Activated CD4-positive, alpha-beta memory T cell treated with anti-CD3 and anti-CD28 coated beads, Interleukin-2, amount 10 ng/mL, durations not matched to agents 7 days and 5 days (primary cell): ENCODE data around the gene CBX2. TPM values are rescaled to one million over a fixed set of nuclear protein-coding genes. Genes with fewer than 3 reads are reported as not detected.

Source experiments
- CTCF ChIA-PET: fragments of 350-600 bp; sonication (Branson Sonifier 250); formaldehyde crosslinking; loops from one replicate; lab custom pipeline; 2021; ENCODE audit warnings: antibody characterized with exemption, inconsistent platforms; lab: Charles Lee
- POLR2A ChIA-PET: fragments of 350-600 bp; sonication (Branson Sonifier 250); formaldehyde crosslinking; loops from one replicate; lab custom pipeline; 2021; ENCODE audit warnings: antibody characterized with exemption; lab: Charles Lee
- DNase-seq: peaks from one replicate; pipeline ENCODE4 v3.0.0-alpha.2; 2020
- H3K27ac Mint-ChIP-seq: one replicate; pipeline ENCODE4 v1.8.0; 2021; ENCODE audit warnings: mild to moderate bottlenecking, mixed read lengths
- H3K27me3 Mint-ChIP-seq: one replicate; pipeline ENCODE4 v1.8.0; 2021; ENCODE audit warnings: mixed read lengths
- H3K36me3 Mint-ChIP-seq: one replicate; pipeline ENCODE4 v1.8.0; 2021; ENCODE audit warnings: low read depth, mixed read lengths
- H3K4me1 Mint-ChIP-seq: one replicate; pipeline ENCODE4 v1.8.0; 2021; ENCODE audit warnings: mixed read lengths
- H3K4me3 Mint-ChIP-seq: one replicate; pipeline ENCODE4 v1.8.0; 2021; ENCODE audit warnings: mild to moderate bottlenecking, mixed read lengths
- H3K9me3 Mint-ChIP-seq: one replicate; pipeline ENCODE4 v1.8.0; 2021; ENCODE audit warnings: mixed read lengths
- total RNA-seq, 2 experiments: library from RNA; stranded (reverse); gene quantifications; one replicate each; pipeline ENCODE4 v1.2.3, GENCODE V29; 2021

CBX2 gene
- total RNA-seq, 2 experiments from 2014 or later, result 1.7 to 2.0 TPM

GRCh38 chr17:79788989-79789942 is 11.3 kb downstream of the CBX2 start:
- CTCF ChIA-PET, result interaction anchor here (0.8 to 1.3 kb wide), 5 partner anchors 28 to 181 kb away, joined by 3 to 4 read pairs (median 3); partner anchors contain the start of gene CBX4
- Mint-ChIP-seq H3K27ac (no peak overlapping the region), H3K9me3 (no peaks in the 10 kb centered on the region), H3K4me3 (no peak overlapping the region), H3K36me3 (no peaks in the 10 kb centered on the region), H3K4me1 (peaks cover 2% of the 10 kb centered on the region), H3K27me3 (peaks cover 56% of the 10 kb centered on the region)
- no peak for DNase-seq
- POLR2A ChIA-PET, result interaction anchor here (1.2 kb wide), 2 partner anchors 47 to 50 kb away, joined by 3 to 4 read pairs; partner anchors contain the start of gene CBX4

DNA sequence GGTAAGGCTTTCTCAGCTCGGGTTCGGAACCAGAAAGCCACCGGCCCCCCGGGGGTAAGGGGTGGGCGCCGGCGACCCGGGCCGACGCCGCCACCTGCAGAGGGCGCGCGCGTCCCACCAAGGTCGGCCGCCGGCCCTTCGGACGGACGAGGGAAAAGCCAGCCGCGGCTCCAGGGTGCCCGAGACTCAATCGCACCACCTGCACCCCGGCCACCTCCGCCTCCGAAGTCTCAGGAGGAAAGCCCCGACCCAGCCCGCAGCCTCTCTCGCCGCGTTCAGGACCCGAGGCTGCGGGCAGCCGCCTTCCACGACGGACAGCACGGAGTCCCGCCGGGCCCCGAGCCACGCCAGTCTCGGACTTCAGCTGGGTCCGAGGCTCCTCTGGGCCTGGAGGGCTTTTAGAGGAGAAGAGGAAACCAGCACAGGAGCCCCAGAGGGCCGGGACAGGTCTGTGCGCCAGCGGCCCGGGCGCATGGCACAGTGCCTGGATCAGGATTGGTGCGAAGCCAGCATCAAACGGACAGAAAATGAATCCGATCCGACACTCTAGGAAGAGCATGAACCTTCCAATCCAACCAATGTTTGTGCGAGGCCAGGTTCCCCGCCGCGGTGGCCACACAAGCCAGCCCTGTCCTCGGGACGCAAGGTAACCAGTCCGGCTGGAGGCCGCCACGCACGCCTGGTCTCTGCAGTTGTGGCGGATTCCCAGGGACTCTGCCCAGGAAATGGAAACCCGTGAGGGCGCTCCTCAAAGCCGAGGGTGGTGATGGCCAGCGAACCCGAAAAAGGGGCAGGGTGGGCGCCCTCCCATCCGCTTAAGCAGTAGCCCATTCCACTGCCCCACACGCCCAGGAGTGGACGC is 12.2 kb downstream of the CBX2 start:
- H3K36me3 Mint-ChIP-seq, result no peaks in the 10 kb centered on the region
- H3K27ac Mint-ChIP-seq, result no peak overlapping the region
- peaks cover 2% of the 10 kb centered on the region for H3K4me1 Mint-ChIP-seq
- POLR2A ChIA-PET, result interaction anchor here (1.2 kb wide), 1 partner anchor 49 kb away, joined by 4 read pairs; the partner anchor contains the start of gene CBX4
- CTCF ChIA-PET, result interaction anchor here (0.8 to 1.3 kb wide), 5 partner anchors 27 to 180 kb away, joined by 3 to 4 read pairs (median 3); partner anchors contain the start of gene CBX4
- H3K4me3 Mint-ChIP-seq, result no peak overlapping the region
- H3K27me3 Mint-ChIP-seq, result peaks cover 56% of the 10 kb centered on the region
- H3K9me3 Mint-ChIP-seq, result no peaks in the 10 kb centered on the region
- DNase-seq, result no peak

DNA sequence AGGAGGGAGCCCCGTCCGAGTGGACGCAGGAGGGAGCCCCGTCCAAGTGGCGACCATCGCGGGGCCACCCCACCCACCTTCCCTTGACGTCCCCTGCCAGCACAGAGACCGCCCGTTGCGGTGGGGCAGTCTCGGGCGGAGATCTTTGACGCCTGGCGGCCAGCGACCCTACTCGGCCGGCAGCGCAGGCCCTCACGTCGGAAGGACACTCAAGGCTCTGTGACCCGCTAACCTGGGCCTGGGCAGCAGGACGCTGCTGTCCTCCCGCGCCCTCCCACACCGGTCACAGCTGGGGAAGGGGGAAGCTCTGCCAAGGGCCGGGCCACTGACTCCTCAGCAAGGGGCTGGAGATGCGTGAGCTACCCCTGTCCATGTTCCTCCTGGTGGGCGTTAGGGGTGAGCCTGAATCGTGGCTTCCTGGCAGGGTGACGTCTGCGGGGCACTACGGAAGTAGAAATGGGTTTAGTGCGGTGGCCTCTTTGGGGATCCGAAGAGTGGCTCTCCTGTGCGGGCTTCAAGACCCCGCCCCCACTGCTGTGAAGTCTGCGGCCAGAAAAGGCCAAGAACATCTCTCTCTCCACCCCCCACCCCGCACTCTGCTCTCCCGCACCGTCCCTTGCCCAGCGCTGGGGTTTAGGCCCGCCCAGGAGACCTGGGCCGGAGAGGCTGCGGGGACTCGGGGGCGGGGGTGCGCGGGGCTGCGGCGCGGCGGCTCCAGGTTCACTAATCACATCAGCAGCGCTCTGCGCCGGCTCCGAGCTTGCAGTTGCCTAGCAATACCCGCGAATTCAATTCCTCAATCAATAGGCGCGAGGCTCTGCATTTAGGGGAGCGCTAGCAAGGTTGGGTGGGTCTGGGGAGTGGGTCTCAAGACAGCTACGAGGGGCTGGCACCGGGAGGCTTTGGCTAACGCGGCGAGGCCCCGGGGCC is 13.1 kb downstream of the CBX2 start:
- Mint-ChIP-seq H3K4me3 (no peak overlapping the region), H3K9me3 (no peaks in the 10 kb centered on the region), H3K4me1 (peaks cover 7% of the 10 kb centered on the region), H3K27me3 (peaks cover 56% of the 10 kb centered on the region), H3K27ac (no peak overlapping the region), H3K36me3 (no peaks in the 10 kb centered on the region)
- ChIA-PET POLR2A (no interaction called here), CTCF (no interaction called here)
- DNase-seq, result no peak

- POLR2A ChIA-PET, result interaction anchor here (0.8 kb wide), 1 partner anchor 22 kb away, joined by 3 read pairs; no protein-coding TSS in a partner anchor
- no peak overlapping the region for H3K4me3 Mint-ChIP-seq
- H3K27me3 Mint-ChIP-seq, result peaks cover 51% of the 10 kb centered on the region
- H3K9me3 Mint-ChIP-seq, result no peaks in the 10 kb centered on the region
- no peak overlapping the region for H3K27ac Mint-ChIP-seq
- CTCF ChIA-PET, result no interaction called here
- H3K36me3 Mint-ChIP-seq, result peaks cover 2% of the 10 kb centered on the region
- DNase-seq, result no peak
- peaks cover 11% of the 10 kb centered on the region for H3K4me1 Mint-ChIP-seq
Measured at GRCh38 chr17:79791735-79792161, 13.8 kb downstream of the CBX2 start.

GRCh38 chr17:79792341-79792871 is 14.5 kb downstream of the CBX2 start:
- Mint-ChIP-seq H3K27me3 (peaks cover 48% of the 10 kb centered on the region), H3K9me3 (no peaks in the 10 kb centered on the region), H3K4me3 (no peak overlapping the region), H3K4me1 (peaks cover 16% of the 10 kb centered on the region), H3K36me3 (peaks cover 2% of the 10 kb centered on the region), H3K27ac (no peak overlapping the region)
- POLR2A ChIA-PET, result interaction anchor here (0.8 kb wide), 1 partner anchor 21 kb away, joined by 3 read pairs; no protein-coding TSS in a partner anchor
- CTCF ChIA-PET, result no interaction called here
- DNase-seq, result no peak

- H3K27ac Mint-ChIP-seq, result no peak overlapping the region
- H3K36me3 Mint-ChIP-seq, result peaks cover 2% of the 10 kb centered on the region
- ChIA-PET CTCF (interaction anchor here (0.7 to 1.6 kb wide), 2 partner anchors 37 to 201 kb away, joined by 4 read pairs; no protein-coding TSS in a partner anchor), POLR2A (no interaction called here)
- peaks cover 16% of the 10 kb centered on the region for H3K4me1 Mint-ChIP-seq
- no peak for DNase-seq
- peaks cover 39% of the 10 kb centered on the region for H3K27me3 Mint-ChIP-seq
- H3K4me3 Mint-ChIP-seq, result no peak overlapping the region
- H3K9me3 Mint-ChIP-seq, result no peaks in the 10 kb centered on the region
Measured at GRCh38 chr17:79792984-79793923, 15.3 kb downstream of the CBX2 start.

GRCh38 chr17:79793924-79794304 is 16.0 kb downstream of the CBX2 start:
- POLR2A ChIA-PET, result no interaction called here
- Mint-ChIP-seq H3K27ac (no peak overlapping the region), H3K36me3 (peaks cover 2% of the 10 kb centered on the region)

GRCh38 chr17:79794659-79795511 is 16.9 kb downstream of the CBX2 start:
- H3K4me3 Mint-ChIP-seq, result no peak overlapping the region
- no peaks in the 10 kb centered on the region for H3K9me3 Mint-ChIP-seq
- no peak overlapping the region for H3K27ac Mint-ChIP-seq
- H3K27me3 Mint-ChIP-seq, result peaks cover 41% of the 10 kb centered on the region
- peaks cover 28% of the 10 kb centered on the region for H3K4me1 Mint-ChIP-seq
- CTCF ChIA-PET, result interaction anchor here (1.6 to 3.4 kb wide), 2 partner anchors 45 to 199 kb away, joined by 4 to 23 read pairs; partner anchors contain the start of gene CBX4
- POLR2A ChIA-PET, result interaction anchor here (1.4 kb wide), 1 partner anchor 44 kb away, joined by 3 read pairs; the partner anchor contains the start of gene CBX4
- H3K36me3 Mint-ChIP-seq, result peaks cover 2% of the 10 kb centered on the region
- no peak for DNase-seq

More at GRCh38 chr17:79793924-79794304, 16.0 kb downstream of the CBX2 start:
- Mint-ChIP-seq H3K4me1 (peaks cover 21% of the 10 kb centered on the region), H3K9me3 (no peaks in the 10 kb centered on the region), H3K27me3 (peaks cover 38% of the 10 kb centered on the region), H3K4me3 (no peak overlapping the region)
- no peak for DNase-seq
- CTCF ChIA-PET, result interaction anchor here (0.7 to 1.6 kb wide), 2 partner anchors 37 to 200 kb away, joined by 4 read pairs; no protein-coding TSS in a partner anchor

GRCh38 chr17:79795795-79796443 is 18.0 kb downstream of the CBX2 start:
- peaks cover 5% of the 10 kb centered on the region for H3K36me3 Mint-ChIP-seq
- peak overlapping the region; percentile 83 for H3K4me3 Mint-ChIP-seq
- no peaks in the 10 kb centered on the region for H3K9me3 Mint-ChIP-seq
- peaks cover 42% of the 10 kb centered on the region for H3K27me3 Mint-ChIP-seq
- H3K27ac Mint-ChIP-seq, result no peak overlapping the region
- ChIA-PET POLR2A (interaction anchor here (1.1 to 4.0 kb wide), 6 partner anchors 12 to 305 kb away, joined by 3 to 58 read pairs (median 12); partner anchors contain the start of genes CBX4 and GAA), CTCF (interaction anchor here (1.5 to 3.4 kb wide), 2 partner anchors 44 to 50 kb away, joined by 11 to 23 read pairs; partner anchors contain the start of gene CBX4)
- peaks cover 34% of the 10 kb centered on the region for H3K4me1 Mint-ChIP-seq
- DNase-seq, result no peak
